Stomach smooth muscle (tissue), 2 donors: ENCODE measurements around the gene DDX11.
"Not testable (repeated sequence)": the region's sequence is repeated elsewhere in the genome, so short reads cannot be mapped to it uniquely, and the experiment has no call there.

Source experiments
- H3K27ac ChIP-seq: one replicate; pipeline ENCODE4 v1.7.0; 2013; ENCODE audit warnings: mild to moderate bottlenecking, low read length, inconsistent platforms
- H3K27me3 ChIP-seq, 2 donors: one replicate each; pipeline ENCODE4 v1.7.0; 2013; ENCODE audit warnings: low read length in 2 of 2; ENCODE audit not compliant: insufficient read depth in 2 of 2, control insufficient read depth in 1 of 2
- H3K36me3 ChIP-seq, 2 donors: one replicate each; pipeline ENCODE4 v1.7.0; 2013; ENCODE audit warnings: low read length in 2 of 2; ENCODE audit not compliant: control insufficient read depth in 2 of 2, insufficient read depth in 2 of 2
- H3K4me1 ChIP-seq: one replicate; pipeline ENCODE4 v1.7.0; 2013; ENCODE audit warnings: low read length; ENCODE audit not compliant: control insufficient read depth, insufficient read depth
- H3K4me3 ChIP-seq, 2 donors: one replicate each; pipeline ENCODE4 v1.7.0; 2013; ENCODE audit warnings: low read length in 2 of 2
- H3K9ac ChIP-seq, 2 donors: one replicate each; pipeline ENCODE4 v1.7.0; 2013; ENCODE audit warnings: low read length in 2 of 2, mild to moderate bottlenecking in 1 of 2
- H3K9me3 ChIP-seq, 2 donors: one replicate each; pipeline ENCODE4 v1.7.0; 2013; ENCODE audit warnings: low read length in 2 of 2; ENCODE audit not compliant: control insufficient read depth in 2 of 2
- donor health status: healthy.
- donor health status: Pancreatic carcinoma.

Gene DDX11

GRCh38 chr12:31035967-31036665 lies 37.5 kb upstream of the DDX11 start:
- Histone ChIP-seq H3K27me3 (no peaks in the 10 kb centered on the region), H3K9ac (no peak overlapping the region), H3K4me1 (no peaks in the 10 kb centered on the region), H3K36me3 (no peaks in the 10 kb centered on the region), H3K27ac (no peak overlapping the region), H3K9me3 (no peaks in the 10 kb centered on the region), H3K4me3 (no peak overlapping the region)

GRCh38 chr12:31037028-31037427 lies 36.6 kb upstream of the DDX11 start:
- no peak overlapping the region for H3K27ac ChIP-seq

GRCh38 chr12:31037931-31038330 lies 35.7 kb upstream of the DDX11 start:
- no peaks in the 10 kb centered on the region for H3K9me3 ChIP-seq
- no peak overlapping the region for H3K4me3 ChIP-seq
- H3K27ac ChIP-seq = no peak overlapping the region
- no peak overlapping the region for H3K9ac ChIP-seq
- H3K4me1 ChIP-seq = no peaks in the 10 kb centered on the region
- H3K27me3 ChIP-seq = no peaks in the 10 kb centered on the region
- no peaks in the 10 kb centered on the region for H3K36me3 ChIP-seq

More at GRCh38 chr12:31037028-31037427, 36.6 kb upstream of the DDX11 start:
- no peaks in the 10 kb centered on the region for H3K9me3 ChIP-seq
- no peaks in the 10 kb centered on the region for H3K4me1 ChIP-seq
- H3K9ac ChIP-seq = no peak overlapping the region
- no peaks in the 10 kb centered on the region for H3K27me3 ChIP-seq
- H3K36me3 ChIP-seq = no peaks in the 10 kb centered on the region
- H3K4me3 ChIP-seq = no peak overlapping the region

GRCh38 chr12:31041033-31041564 lies 32.6 kb upstream of the DDX11 start:
- Histone ChIP-seq H3K9me3 (no peaks in the 10 kb centered on the region), H3K4me3 (no peak overlapping the region), H3K9ac (no peak overlapping the region), H3K27me3 (no peaks in the 10 kb centered on the region), H3K27ac (no peak overlapping the region), H3K36me3 (no peaks in the 10 kb centered on the region), H3K4me1 (no peaks in the 10 kb centered on the region)

- H3K9me3 ChIP-seq, H3K27ac ChIP-seq, H3K27me3 ChIP-seq, H3K4me3 ChIP-seq, H3K4me1 ChIP-seq, H3K9ac ChIP-seq, H3K36me3 ChIP-seq: not testable (repeated sequence)
Observed at GRCh38 chr12:31050143-31050542, 23.5 kb upstream of the DDX11 start.

GRCh38 chr12:31050548-31050947 lies 23.1 kb upstream of the DDX11 start:
- H3K27ac ChIP-seq, H3K36me3 ChIP-seq, H3K9me3 ChIP-seq, H3K4me3 ChIP-seq, H3K27me3 ChIP-seq, H3K4me1 ChIP-seq, H3K9ac ChIP-seq: not testable (repeated sequence)

- H3K4me3 ChIP-seq, H3K27me3 ChIP-seq, H3K9me3 ChIP-seq, H3K36me3 ChIP-seq, H3K9ac ChIP-seq, H3K27ac ChIP-seq, H3K4me1 ChIP-seq: not testable (repeated sequence)
Observed at GRCh38 chr12:31051692-31052091, 22.0 kb upstream of the DDX11 start.

GRCh38 chr12:31052121-31052520 lies 21.5 kb upstream of the DDX11 start:
- H3K4me1 ChIP-seq, H3K9me3 ChIP-seq, H3K27me3 ChIP-seq, H3K4me3 ChIP-seq, H3K36me3 ChIP-seq, H3K9ac ChIP-seq, H3K27ac ChIP-seq: not testable (repeated sequence)

- H3K9ac ChIP-seq, H3K27me3 ChIP-seq, H3K27ac ChIP-seq, H3K9me3 ChIP-seq, H3K4me3 ChIP-seq, H3K36me3 ChIP-seq, H3K4me1 ChIP-seq: not testable (repeated sequence)
Observed at GRCh38 chr12:31052666-31053439, 20.8 kb upstream of the DDX11 start.

- not testable (repeated sequence) for H3K36me3 ChIP-seq, H3K27me3 ChIP-seq, H3K9ac ChIP-seq, H3K4me1 ChIP-seq, H3K27ac ChIP-seq, H3K4me3 ChIP-seq, H3K9me3 ChIP-seq
Observed at GRCh38 chr12:31053944-31054343, 19.7 kb upstream of the DDX11 start.

- H3K4me3 ChIP-seq = no peak overlapping the region
- H3K36me3 ChIP-seq = no peaks in the 10 kb centered on the region
- H3K27ac ChIP-seq = no peak overlapping the region
- H3K27me3 ChIP-seq = no peaks in the 10 kb centered on the region
- H3K9ac ChIP-seq = no peak overlapping the region
- H3K9me3 ChIP-seq = no peaks in the 10 kb centered on the region
- H3K4me1 ChIP-seq = no peaks in the 10 kb centered on the region
Observed at GRCh38 chr12:31057671-31058070, 16.0 kb upstream of the DDX11 start.
